DND-41 (cell line): ENCODE data around the gene VPS37C.

Source experiments
- ATAC-seq: fragments of 200-7000 bp; cut with Tn5 transposase; 3 replicates; pipeline ENCODE4 v1.9.1; 2021; ENCODE audit warnings: low read depth; ENCODE audit not compliant: insufficient read depth
- DNase-seq: peaks from one replicate; pipeline ENCODE4 v3.0.0-alpha.2; 2020
- H2AFZ ChIP-seq: 2 replicates; pipeline ENCODE4 v1.6.0; 2012; ENCODE audit warnings: low read depth, low read length
- H3K27ac ChIP-seq: 2 replicates; pipeline ENCODE4 v1.5.1; 2012; ENCODE audit warnings: low read length, inconsistent platforms
- H3K27me3 ChIP-seq: fragments of 200-600 bp; sonication (generic); 2 replicates; pipeline ENCODE4 v1.6.0; 2012; ENCODE audit warnings: low read length, mild to moderate bottlenecking, inconsistent platforms; ENCODE audit not compliant: insufficient read depth, poor library complexity
- H3K36me3 ChIP-seq: 2 replicates; pipeline ENCODE4 v1.5.1; 2012; ENCODE audit warnings: low read length, inconsistent platforms; ENCODE audit not compliant: insufficient read depth
- H3K4me1 ChIP-seq: 2 replicates; pipeline ENCODE4 v1.5.1; 2012; ENCODE audit warnings: mild to moderate bottlenecking, low read length; ENCODE audit not compliant: insufficient read depth
- H3K4me2 ChIP-seq: 2 replicates; pipeline ENCODE4 v1.6.0; 2012; ENCODE audit warnings: mild to moderate bottlenecking, moderate library complexity, low read length, inconsistent platforms; ENCODE audit not compliant: insufficient read depth
- H3K4me3 ChIP-seq, 2 experiments: fragments of 200-600 bp in 1 of 2; shearing (Covaris generic) in 1 of 2; 2 replicates each; pipeline ENCODE4 v1.5.1; 2012 to 2016; ENCODE audit warnings: inconsistent platforms in 2 of 2, low read length in 2 of 2, mild to moderate bottlenecking in 2 of 2, low read depth in 1 of 2, moderate library complexity in 1 of 2
- H3K79me2 ChIP-seq: 2 replicates; pipeline ENCODE4 v1.6.0; 2012; ENCODE audit warnings: low read length, inconsistent platforms; ENCODE audit not compliant: insufficient read depth
- H3K9ac ChIP-seq: 2 replicates; pipeline ENCODE4 v1.6.0; 2012; ENCODE audit warnings: low read depth, mild to moderate bottlenecking, inconsistent platforms, low read length, moderate library complexity
- H3K9me3 ChIP-seq: 2 replicates; pipeline ENCODE4 v1.5.1; 2012; ENCODE audit warnings: low read length, moderate library complexity, mild to moderate bottlenecking, inconsistent platforms; ENCODE audit not compliant: insufficient read depth, severe bottlenecking
- H4K20me1 ChIP-seq: 2 replicates; pipeline ENCODE4 v1.6.0; 2012; ENCODE audit warnings: low read length; ENCODE audit not compliant: insufficient read depth
- EZH2 ChIP-seq: IDR thresholded peaks from 3 replicates; pipeline ENCODE4 v1.6.1; 2012; ENCODE audit warnings: borderline replicate concordance, low read depth, mild to moderate bottlenecking, moderate library complexity, low read length, inconsistent platforms; ENCODE audit not compliant: severe bottlenecking
- TF ChIP-seq, protein P1 (sequence below): IDR thresholded peaks from 2 replicates; pipeline ENCODE4 v1.5.1; 2012; ENCODE audit warnings: borderline replicate concordance, low read length, moderate library complexity, mild to moderate bottlenecking; ENCODE audit not compliant: poor library complexity, severe bottlenecking; ENCODE audit errors: extremely low read depth

The VPS37C gene

DNA sequence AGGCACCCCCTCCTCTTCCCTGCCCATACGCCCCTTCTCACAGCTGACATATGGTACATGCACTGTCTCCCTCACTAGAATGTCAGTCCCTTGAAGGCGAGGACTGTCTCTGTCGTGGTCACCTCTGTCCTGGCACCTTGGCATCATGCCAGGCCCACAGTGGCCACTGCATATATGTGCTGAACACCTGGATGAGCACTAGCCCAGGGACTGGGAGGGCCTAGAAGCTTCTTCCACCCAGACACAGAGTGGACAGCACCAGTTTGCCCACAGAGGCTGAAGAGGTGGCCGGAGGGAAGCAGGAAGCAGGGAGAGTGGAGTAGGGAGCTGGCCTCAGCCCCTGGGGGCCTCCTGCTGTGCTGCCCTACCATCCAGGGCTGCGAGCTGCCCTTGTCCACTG, 28.6 kb downstream of the VPS37C start:
- Histone ChIP-seq H3K4me3 (no peak overlapping the region), H3K27ac (no peak overlapping the region), H3K27me3 (no peaks in the 10 kb centered on the region), H2AFZ (no peak overlapping the region), H3K9me3 (no peaks in the 10 kb centered on the region), H3K4me1 (peaks cover 11% of the 10 kb centered on the region), H4K20me1 (peaks cover 2% of the 10 kb centered on the region; the same call in 1 of the 2 replicates), H3K36me3 (no peaks in the 10 kb centered on the region), H3K9ac (no peak overlapping the region), H3K4me2 (no peak overlapping the region), H3K79me2 (no peaks in the 10 kb centered on the region)
- ATAC-seq (no peak), DNase-seq (no peak)
- TF ChIP-seq, protein P1, sequence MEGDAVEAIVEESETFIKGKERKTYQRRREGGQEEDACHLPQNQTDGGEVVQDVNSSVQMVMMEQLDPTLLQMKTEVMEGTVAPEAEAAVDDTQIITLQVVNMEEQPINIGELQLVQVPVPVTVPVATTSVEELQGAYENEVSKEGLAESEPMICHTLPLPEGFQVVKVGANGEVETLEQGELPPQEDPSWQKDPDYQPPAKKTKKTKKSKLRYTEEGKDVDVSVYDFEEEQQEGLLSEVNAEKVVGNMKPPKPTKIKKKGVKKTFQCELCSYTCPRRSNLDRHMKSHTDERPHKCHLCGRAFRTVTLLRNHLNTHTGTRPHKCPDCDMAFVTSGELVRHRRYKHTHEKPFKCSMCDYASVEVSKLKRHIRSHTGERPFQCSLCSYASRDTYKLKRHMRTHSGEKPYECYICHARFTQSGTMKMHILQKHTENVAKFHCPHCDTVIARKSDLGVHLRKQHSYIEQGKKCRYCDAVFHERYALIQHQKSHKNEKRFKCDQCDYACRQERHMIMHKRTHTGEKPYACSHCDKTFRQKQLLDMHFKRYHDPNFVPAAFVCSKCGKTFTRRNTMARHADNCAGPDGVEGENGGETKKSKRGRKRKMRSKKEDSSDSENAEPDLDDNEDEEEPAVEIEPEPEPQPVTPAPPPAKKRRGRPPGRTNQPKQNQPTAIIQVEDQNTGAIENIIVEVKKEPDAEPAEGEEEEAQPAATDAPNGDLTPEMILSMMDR, result no peak
- TF ChIP-seq EZH2, result no peak

DNA sequence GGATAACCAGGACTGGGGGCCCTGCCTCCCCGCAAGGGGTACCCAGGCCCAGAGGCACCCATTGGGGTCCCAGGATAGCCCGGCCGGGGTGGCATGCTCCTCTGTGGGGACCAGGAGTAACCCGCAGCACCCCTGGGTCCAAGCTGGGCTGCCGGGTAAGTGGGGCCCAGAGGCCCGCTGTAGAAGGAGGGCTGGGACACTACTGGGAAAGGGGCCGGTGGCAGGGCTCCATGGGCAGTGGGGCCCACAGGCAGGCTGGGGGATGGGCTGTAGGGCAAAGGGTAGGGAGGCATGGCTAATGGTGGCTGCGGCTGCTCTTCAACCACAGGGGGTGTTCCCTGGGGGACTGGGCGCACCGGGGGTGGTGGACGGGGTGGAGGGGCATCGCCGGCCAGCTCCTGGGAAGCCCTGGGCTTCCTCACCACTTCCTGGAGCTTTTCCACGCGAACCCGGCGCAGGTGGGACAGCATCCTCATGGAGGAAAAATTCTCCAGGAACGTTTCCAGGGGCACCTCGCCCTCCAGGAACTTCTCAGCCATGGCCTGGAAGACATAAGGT, 29.1 kb downstream of the VPS37C start:
- Histone ChIP-seq H2AFZ (no peak overlapping the region), H3K79me2 (no peaks in the 10 kb centered on the region), H3K27ac (no peak overlapping the region), H3K9ac (no peak overlapping the region), H4K20me1 (peaks cover 2% of the 10 kb centered on the region; the same call in 1 of the 2 replicates), H3K4me3 (no peak overlapping the region), H3K4me1 (peaks cover 11% of the 10 kb centered on the region), H3K9me3 (no peaks in the 10 kb centered on the region), H3K4me2 (no peak overlapping the region), H3K27me3 (no peaks in the 10 kb centered on the region), H3K36me3 (no peaks in the 10 kb centered on the region)
- TF ChIP-seq EZH2, result no peak
- TF ChIP-seq, protein P1, result no peak
- ATAC-seq, result no peak
- no peak for DNase-seq

- Histone ChIP-seq H3K9me3 (no peaks in the 10 kb centered on the region), H3K36me3 (no peaks in the 10 kb centered on the region), H4K20me1 (peaks cover 2% of the 10 kb centered on the region; the same call in 1 of the 2 replicates), H3K9ac (no peak overlapping the region), H3K27ac (no peak overlapping the region), H3K27me3 (no peaks in the 10 kb centered on the region), H3K4me3 (no peak overlapping the region), H2AFZ (no peak overlapping the region), H3K79me2 (no peaks in the 10 kb centered on the region), H3K4me2 (no peak overlapping the region), H3K4me1 (peaks cover 11% of the 10 kb centered on the region)
- no peak for TF ChIP-seq EZH2
- TF ChIP-seq, protein P1, result no peak
- no peak for DNase-seq
- ATAC-seq, result no peak
Observed at GRCh38 chr11:61131586-61131985, 29.6 kb downstream of the VPS37C start.
